Middle frontal gyrus (tissue), 1 donor: ENCODE results near the gene NPTXR.
A peak's percentile ranks its signal among the peaks of the same experiment; 100 is the strongest.

Source experiments
- DNase-seq: peaks from one replicate; pipeline ENCODE4 v3.0.0-alpha.2; 2015; ENCODE audit warnings: low spot score; ENCODE audit errors: extremely low spot score

NPTXR gene

DNA sequence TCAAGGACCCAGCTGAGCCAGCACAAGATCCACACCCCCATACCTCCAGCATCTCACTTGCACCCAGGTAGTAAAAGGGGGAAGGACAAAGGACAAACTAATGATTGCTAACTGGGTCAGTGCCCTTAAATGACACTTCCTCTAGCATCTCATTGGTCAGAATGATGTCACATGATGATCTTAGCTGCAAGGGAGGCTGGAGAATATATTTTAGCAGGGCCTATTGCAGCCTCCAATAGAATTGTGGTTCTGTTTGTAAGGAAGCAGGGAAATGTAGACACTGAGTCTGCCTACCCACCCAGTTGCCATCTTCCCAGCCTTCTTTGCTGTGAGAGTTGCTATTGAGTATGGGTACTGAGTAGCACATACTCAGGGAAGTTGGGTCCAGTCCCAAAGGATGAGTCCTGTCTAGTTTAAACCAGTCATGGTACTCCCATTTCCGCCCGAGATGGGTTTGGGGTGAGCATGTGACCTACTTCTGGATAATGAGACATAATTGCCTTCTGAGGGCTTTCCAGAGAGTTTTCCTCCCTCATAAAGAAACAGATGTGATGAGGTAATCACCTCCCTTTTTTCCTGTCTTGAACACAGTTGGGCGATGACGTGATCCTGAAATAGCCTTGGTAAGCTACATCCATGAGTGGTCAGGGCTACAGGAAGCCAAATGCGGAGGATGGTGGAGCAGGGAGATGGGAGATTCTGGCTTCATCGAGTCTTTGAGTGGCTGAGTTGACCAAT lies 44.4 kb downstream of the NPTXR start:
- DNase-seq: peak; percentile 43

DNA sequence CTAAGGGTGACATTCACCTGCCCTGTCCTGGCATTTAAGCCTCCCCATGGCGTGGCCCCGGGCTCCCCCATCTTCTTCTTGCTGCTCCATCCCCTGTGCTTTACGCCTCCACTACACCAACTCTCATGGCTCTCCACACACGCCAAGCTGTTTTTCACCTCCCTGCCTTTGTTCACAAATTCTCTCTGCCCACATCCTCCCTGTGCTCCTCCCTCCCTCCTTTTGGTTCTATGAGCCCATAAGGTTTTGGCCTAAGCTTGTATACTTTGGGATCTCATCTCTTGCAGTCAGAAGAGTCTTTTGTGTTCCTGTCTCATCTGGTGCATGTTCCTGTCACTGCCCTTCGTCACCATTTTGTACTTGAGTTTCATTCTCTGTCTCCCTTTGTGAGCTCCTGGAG lies 45.3 kb downstream of the NPTXR start:
- DNase-seq: no peak

DNA sequence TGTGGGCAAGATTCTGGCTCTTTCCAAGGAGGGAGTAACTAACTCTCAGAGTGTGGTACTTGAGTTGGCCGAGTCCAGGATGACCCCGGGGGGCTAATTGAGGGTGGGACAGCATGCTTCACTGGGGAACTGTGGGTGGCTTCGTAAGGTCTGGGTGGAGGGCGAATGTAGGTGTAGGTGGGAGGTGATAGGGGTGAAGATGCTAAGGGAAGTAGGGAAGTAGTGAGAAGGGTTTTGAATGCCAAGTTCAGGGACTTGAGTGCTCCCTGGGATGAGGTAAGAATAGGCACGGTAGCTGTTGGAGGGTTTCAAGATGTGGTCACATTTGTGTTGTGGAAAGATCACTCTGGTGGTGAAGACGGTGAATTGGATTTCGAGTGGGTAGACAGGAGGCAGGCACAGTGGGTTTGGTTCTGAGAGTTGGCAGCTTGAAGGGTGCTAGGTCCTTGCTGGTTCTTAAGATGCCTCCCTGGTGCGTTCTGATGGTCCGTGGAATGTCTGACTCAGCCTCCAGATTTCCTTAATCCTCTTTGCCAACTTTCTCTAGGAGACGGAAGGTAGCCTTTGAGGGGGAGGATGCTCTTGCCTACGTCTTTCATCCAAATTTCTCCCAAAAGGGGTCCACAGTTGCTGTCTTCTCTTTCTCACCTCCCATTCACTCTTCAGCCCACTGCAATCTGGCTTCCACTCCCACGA lies 47.4 kb downstream of the NPTXR start:
- no peak for DNase-seq

DNA sequence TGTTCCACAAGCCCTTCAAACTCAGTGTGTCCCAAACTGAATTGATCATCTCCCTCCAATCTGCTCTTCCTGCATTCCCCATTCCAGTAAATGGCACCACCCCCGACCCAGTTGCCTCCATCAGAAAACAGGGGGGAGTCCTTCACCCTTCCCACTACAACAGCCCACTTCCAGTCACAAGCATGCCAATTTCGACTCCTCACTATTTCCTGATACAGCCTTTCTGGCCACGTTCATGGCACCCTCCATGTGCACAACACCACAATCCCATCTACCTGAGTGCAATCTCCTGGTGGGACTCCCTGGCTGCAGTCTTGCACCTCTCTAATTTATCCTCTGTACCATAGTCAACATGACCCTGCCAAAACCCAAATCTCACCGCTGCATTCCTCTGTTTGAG lies 48.3 kb downstream of the NPTXR start:
- no peak for DNase-seq

DNA sequence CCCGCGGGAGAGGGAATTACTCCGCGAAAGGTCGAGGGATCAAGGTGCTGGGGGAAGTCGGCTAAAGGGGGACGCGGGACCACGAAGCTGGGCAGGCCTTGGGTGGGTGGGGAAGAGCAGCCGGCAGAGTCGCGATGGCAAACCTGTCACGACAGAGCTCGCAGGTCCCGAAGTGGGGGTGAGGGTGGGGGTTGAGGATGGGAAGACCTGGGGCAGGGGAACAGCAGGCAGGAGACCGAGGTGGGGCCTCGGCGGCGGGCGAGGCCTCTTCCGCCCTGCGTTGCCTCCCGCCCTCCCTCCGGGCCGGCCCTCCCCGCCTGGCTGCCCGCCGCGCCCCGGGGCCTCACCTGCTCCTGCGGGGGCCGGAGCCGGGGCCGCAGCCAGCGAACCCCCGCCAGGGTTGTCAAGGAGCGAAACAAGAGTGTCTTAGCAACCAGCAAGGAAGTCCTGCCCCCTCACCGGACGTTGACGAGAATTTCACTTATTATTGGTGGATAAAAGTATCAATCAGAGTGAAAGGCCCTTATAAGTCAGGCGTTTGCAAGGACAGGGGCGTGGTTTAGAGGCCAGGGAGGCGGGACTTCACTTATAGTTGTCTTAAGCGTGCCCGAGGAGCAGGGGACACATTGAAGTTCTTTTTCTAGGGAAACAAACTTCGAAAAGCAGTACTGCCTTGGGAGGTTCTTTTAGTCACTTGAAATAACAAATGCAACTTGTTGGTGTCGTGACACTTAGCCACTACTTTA lies 49.9 kb downstream of the NPTXR start, which contains the start of gene DNAL4:
DNAL4 (minus strand) TSS at position 423 of the 746 bp plus-strand sequence. CDS start 11,412 bp downstream, outside the sequence.
- peak; percentile 96 for DNase-seq

DNA sequence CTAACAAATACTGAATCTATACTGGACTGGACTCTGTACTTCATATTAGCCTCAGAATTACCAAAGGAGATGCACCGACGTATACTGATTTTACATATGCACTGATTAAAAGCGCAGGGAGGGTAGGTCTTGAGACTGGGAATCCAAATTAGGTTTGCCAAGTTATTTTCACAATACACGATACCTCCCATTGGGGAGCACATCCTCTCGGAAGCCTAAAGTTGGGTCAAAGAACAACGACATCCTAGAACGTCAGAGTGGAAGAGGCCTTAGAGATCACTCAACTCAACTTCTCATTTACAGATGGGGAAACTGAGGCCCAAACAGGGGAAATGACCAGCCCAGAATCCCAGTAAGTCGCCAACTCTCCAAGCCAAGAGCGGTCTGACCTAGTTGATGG lies 50.5 kb downstream of the NPTXR start:
- DNase-seq: no peak

DNA sequence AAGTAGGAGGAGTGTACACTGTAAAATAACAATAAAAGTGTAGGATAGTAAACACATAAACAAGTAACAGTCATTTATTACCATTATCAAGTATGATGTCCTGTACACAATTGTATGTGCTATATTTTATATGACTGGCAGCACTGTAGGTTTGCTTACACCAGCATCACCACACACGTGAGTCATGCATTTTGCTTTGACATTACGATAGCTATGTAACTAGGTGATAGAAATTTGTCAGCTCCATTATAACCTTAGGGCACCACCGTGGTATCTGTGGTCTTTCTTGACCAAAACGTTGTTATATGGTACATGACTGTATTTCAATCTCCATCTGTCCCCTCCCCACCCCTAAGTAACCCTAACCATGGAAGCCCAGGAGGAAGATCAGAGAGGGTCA lies 51.0 kb downstream of the NPTXR start:
- DNase-seq: no peak

DNA sequence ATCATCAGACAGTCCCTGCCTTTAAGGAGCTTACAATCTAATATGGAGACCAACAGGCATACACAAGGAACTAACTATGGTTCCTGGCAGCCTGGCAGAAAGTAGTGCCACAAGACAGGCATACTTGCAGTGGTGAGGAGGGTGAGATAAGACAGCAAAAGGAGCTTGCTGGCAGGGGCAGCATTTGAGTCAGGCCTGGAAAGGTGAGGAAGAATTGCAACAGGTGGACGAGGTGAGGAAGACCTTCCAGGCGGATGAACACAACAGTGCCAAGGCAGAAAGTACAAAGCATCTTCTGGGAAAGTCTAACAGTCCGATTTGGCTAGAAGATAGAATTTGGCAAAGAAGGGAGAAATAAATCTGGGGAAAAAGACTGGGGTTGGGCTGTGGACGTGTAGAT lies 54.2 kb downstream of the NPTXR start:
- no peak for DNase-seq

DNA sequence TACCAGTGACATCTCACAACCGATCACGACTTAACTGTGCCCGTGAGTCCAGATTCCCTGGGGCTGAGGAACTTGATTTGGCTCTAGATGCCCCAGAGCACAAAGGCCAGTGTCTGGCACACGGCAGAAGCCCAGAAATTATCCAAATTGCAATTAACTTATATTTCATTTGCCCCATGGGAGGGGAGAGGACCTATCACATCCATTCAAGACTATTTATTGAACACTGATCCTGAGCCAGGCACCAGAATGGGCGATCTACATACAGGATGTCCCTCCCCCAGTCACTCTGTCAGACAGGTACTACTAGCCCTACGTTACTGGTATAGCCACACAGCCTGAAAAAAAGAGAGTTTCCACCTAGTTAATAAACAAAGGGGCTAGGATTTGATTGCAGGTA lies 55.0 kb downstream of the NPTXR start:
- no peak for DNase-seq

DNA sequence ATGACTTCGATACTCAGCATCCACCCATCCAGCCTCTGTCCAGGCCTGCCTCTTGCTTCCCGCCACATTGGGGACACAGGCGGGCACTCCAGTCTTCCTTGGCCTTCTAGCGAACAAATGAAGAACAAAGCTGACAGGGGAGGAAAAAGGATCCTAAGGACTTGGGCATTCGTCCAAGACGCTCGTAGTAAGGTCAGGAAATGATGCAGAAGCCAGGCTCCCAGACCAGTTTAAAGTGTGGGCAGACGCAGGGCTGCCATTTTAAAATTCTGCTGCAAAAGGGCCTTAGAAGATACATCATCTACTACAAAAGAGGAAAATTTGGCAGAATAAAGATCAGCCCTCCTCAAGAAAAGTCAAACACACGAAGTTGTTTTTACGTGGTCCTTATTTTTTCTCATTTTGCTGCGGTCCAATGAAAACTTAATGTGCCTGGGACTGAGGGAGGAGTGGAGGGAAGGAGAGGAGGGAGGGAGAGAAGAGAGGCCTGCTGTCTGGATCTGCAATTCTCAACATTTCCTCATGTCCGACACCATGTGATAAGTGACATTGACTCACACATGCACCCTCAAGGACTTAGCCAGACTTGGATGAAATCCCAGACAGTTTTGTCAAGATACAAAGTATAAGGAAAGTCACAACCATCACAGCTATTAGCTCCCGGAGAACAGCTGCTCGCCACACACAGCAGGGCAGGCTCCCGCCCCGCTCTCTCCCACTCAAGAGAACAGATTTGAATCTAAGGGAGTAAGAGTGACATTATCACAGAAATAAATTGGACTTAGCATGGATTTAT lies 55.6 kb downstream of the NPTXR start:
- DNase-seq: no peak

DNA sequence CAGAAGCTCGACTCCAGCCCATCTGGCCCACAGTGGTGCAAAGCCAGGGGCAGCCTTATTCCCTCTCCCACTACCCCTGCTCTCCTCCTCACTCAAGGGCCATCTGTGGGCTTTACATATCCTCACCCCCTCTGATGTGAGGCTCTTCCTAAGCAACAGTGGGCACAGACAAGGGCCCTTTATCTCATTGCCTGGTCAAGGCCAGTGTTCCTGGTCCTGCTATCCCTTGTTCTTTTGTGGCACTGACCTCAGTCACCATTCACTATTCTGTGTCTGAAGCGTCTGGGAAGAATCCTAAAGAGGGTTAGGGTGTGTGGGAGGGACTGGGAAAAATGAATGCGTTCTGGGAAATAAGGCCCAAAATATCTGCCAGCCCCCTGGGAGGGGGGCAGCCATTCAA lies 57.2 kb downstream of the NPTXR start:
- no peak for DNase-seq

DNA sequence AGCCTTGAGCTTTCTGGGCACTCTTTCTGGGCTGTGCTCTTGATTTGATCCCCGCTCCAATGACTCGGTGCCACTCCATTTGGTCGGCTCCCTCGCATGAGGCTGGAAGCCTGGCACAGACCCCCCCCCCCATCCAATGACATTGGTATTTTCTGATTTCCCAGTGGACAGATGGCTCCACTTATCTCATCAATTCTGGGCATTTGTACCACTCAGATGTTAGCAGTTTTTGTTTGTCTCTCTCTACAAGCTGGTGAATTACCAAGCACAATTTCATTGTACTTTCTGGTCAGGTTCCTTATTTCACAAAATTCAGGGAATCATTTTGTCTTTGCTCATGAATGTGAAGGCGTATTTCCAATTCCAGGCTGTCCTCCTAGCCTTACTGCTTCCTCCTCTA lies 59.0 kb downstream of the NPTXR start:
- DNase-seq: no peak

DNA sequence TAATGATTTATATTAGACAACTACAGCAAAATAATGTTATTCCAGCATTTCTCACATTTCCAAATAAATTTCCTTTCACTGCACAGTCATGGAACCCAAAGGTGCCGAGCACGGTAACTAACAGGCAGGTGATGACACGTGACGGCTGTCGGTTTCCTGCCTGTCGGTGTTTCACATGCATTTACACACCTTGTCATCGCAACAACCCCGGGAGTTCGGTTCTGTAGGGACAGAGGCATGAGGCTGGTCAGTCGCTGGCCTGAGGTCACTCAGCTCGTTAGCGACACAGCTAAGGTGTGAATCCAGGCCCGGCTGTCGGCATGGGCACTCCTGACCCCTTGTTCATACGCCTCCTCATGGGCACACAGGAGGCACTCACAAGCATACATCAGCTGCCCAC lies 59.8 kb downstream of the NPTXR start:
- no peak for DNase-seq

DNA sequence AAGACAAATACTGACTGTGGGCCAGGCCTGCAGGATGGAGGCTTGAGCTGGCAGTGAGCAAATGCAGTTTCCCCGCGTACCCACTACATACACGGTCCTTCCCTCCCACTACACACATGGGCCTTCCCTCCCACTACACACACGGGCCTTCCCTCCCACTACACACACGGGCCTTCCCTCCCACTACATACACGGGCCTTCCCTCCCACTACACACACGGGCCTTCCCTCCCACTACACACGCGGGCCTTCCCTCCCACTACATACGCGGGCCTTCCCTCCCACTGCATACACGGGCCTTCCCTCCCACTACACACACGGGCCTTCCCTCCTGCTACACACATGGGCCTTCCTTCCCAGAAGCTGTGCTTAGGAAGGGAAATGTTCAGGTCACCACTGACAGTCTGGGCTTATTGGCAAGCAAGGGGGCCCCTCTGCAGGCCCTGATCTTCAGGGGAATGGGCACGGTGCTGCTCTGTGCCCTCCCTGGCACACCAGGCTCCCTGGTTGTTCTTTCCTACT lies 60.7 kb downstream of the NPTXR start:
- no peak for DNase-seq

DNA sequence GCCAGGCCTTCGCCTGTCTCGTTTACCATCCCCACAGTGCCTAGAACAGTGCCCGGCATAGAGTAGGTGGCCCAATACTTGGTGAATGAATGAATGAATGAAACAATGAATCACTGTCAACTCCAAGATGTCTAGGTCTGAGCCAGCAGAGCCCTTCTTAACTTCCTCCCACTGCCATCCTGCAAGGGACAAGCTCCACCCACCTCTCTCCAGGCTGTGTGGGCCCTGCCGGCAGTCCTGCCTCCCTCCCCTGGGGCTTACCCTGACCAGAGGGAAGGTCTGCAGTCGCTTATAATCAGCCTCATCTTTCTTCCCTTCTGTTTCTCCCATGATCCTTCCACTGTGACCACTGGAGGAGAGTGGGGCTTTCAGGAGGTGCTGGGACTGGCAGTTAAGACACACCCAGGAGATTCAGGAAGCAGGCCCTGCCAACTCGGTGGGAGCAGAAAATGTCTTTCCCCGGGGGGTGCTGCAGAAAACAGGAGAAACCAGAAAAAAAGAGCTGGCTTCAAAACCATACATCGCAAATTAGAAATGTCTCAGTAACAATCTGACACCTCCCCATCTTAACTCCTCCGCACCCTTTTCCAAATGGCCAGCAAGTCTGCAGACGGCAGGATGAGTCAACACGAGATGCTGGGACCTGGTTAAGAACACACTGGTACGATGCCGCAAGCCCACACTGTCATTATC lies 61.3 kb downstream of the NPTXR start:
- no peak for DNase-seq

DNA sequence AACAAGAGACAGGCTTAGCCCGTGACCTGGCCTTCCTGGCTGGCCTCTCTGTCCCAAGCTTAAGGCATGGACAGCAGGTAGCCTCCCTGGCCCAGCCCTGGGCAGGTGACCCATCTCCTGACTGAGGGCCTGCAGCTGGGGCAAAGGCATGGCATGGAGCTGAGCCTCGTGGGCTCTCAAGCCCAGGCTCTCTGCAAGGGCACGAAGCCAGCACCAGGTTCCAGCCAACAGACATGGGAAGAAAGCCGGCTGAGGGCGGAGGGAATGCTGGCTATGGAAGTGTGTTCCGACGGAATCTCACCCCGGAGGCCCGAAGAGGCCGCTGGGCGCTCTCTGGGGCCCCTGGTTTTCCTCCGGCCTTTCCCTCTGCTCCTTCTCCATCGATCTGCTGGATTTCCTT lies 62.8 kb downstream of the NPTXR start:
- no peak for DNase-seq

DNA sequence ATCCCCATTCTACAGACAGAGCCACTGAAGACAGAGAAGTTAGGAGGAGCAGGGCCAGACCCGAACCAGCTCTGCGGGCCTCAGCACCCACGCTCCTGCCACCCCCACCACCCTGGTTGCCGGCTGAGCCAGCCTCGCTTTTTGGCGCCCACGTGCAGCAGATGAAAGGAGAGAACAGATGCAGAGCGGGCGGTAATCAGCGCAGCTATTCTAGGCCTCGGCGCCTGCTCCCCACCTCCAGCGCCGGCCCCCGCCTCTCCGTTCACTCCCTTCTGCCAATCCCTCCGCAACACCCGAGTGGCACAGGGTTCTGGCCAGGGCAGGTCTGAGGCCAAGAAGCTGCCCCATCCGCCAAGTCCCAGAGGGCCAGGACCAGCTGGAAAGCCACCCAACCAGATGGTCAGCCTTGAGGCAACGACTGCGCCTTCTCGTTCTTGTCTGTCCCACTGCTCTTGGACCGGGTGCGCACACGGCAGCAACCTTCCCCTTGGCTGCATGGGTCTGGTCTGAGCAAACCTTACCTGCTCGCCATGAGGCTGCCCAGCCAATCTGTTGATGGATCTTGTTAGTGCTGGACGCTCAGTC lies 66.6 kb downstream of the NPTXR start:
- no peak for DNase-seq

DNA sequence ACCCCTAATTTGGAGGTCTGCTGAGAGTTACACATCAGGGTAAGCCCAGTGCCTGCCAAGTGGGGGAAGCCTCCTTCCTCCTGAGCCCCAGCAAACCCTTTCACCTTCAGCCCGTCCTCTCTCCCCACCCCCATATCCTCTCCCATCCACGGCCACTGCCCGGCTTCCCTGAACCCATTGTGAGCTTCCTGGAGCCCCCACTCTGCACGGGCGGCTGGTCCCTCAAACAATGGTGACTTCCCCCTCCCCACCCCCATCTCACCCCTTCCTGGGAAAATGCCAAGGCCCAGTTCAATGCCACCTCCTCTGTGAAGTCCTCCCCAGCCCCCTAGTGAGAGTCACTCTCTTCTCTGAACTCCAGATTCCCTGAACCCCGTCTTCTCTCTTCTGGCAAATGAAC lies 67.7 kb downstream of the NPTXR start:
- DNase-seq: no peak

DNA sequence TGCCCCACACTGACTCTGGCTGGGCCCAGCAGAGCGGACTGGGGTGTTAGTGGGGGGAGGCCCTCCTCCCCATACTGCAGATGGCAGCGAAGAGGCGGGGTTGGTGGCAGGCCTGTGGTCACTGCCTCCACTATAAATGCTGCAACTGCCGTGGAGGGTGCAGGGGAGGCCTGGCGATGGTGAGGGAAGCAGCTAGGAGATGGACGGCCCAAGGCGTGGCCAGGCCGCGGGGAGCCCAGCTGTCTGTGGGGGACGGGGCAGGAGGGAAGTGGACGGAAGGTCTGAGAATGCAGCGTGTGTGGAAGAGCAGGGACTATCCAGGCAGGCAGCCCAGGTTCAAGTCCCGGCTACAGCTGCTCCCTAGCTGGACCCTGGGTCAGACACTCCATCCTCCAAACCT lies 68.2 kb downstream of the NPTXR start:
- DNase-seq: no peak

DNA sequence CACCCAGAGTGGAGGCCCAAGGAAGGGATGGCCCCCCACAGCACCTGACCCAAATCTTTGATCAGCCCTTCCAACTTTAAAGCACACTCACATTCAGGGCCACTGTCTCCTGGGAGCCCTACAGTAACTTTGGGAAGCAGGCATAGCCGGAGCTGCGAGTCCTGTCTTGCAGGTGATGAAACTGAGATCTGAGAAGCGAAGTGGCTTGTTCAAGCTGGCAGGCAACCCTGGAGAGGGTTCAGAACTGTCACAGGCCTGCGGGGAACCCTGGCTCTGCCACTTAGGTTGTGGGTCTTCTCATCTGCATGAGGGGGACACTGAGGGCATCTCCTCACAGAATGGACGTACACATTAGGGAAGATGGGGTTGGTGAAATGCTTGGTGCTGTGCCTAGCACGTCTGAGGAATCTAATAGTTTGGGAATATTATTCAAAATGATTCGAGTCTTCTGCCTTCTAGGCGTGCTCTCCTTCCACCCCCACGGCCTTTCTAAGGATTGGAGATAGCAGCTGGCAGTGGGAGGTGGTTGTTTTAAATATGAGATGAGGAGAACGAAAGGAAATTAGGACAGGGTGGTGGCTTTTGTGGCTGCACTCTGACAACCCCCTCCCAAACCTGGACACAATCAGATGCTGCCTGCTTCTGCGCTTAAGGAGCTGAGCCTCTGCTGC lies 69.2 kb downstream of the NPTXR start:
- DNase-seq: no peak
